Liver (tissue), 9 donors: ENCODE data around the gene NBEAL2. TPM values are rescaled to one million over a fixed set of nuclear protein-coding genes. Genes with fewer than 3 reads are reported as not detected.

Experiments
- DNase-seq: peaks from one replicate; pipeline ENCODE4 v3.0.0-alpha.2; 2017; ENCODE audit warnings: low spot score
- H3K27ac ChIP-seq, 2 donors: one replicate each; pipeline ENCODE4 v1.7.0; 2013; ENCODE audit warnings: inconsistent platforms in 2 of 2, low read length in 2 of 2, control low read depth in 1 of 2, low read depth in 1 of 2, mild to moderate bottlenecking in 1 of 2
- H3K27me3 ChIP-seq, 4 donors: one replicate each; pipeline versions ENCODE4 v1.6.1 to v1.7.0; 2013; ENCODE audit warnings: low read length in 3 of 4, inconsistent platforms in 1 of 4, mild to moderate bottlenecking in 1 of 4, moderate library complexity in 1 of 4; ENCODE audit not compliant: control insufficient read depth in 4 of 4, insufficient read depth in 4 of 4
- H3K36me3 ChIP-seq, 4 donors: one replicate each; pipeline versions ENCODE4 v1.6.1 to v1.7.0; 2013; ENCODE audit warnings: low read length in 3 of 4, mild to moderate bottlenecking in 3 of 4, low read depth in 1 of 4, moderate library complexity in 1 of 4; ENCODE audit not compliant: control insufficient read depth in 4 of 4, insufficient read depth in 3 of 4
- H3K4me1 ChIP-seq, 4 donors: one replicate each; pipeline versions ENCODE4 v1.6.1 to v1.7.0; 2013; ENCODE audit warnings: low read length in 3 of 4, mild to moderate bottlenecking in 3 of 4, moderate library complexity in 1 of 4; ENCODE audit not compliant: control insufficient read depth in 4 of 4, insufficient read depth in 4 of 4
- H3K4me3 ChIP-seq, 3 donors: one replicate each; pipeline versions ENCODE4 v1.6.1 to v1.7.0; 2013; ENCODE audit warnings: low read length in 3 of 3, control low read depth in 1 of 3, low read depth in 1 of 3, mild to moderate bottlenecking in 1 of 3
- H3K9ac ChIP-seq, 2 donors: one replicate each; pipeline ENCODE4 v1.7.0; 2013; ENCODE audit warnings: low read length in 2 of 2, mild to moderate bottlenecking in 2 of 2, moderate library complexity in 2 of 2, control low read depth in 1 of 2, low read depth in 1 of 2
- H3K9me3 ChIP-seq, 4 donors: one replicate each; pipeline versions ENCODE4 v1.6.1 to v1.7.0; 2013; ENCODE audit warnings: low read length in 3 of 4; ENCODE audit not compliant: control insufficient read depth in 4 of 4
- EGR1 ChIP-seq, 2 donors: IDR thresholded peaks; 2 replicates each; pipeline ENCODE4 v1.6.1; 2016 to 2018; ENCODE audit warnings: antibody characterized with exemption in 2 of 2, low read depth in 2 of 2
- FOXA1 ChIP-seq: IDR thresholded peaks from 2 replicates; pipeline ENCODE4 v1.6.1; 2016; ENCODE audit warnings: antibody characterized with exemption
- FOXA2 ChIP-seq: IDR thresholded peaks from 2 replicates; pipeline ENCODE4 v1.6.1; 2016; ENCODE audit warnings: antibody characterized with exemption
- GABPA ChIP-seq, 2 donors: IDR thresholded peaks in 1 of 2; conservative IDR thresholded peaks in 1 of 2; 2 replicates each; pipeline ENCODE4 v1.6.1; 2016; ENCODE audit warnings: antibody characterized with exemption in 2 of 2, mild to moderate bottlenecking in 1 of 2, moderate library complexity in 1 of 2
- HNF4A ChIP-seq, 2 donors: conservative IDR thresholded peaks; 2 replicates each; pipeline ENCODE4 v1.6.1; 2016; ENCODE audit warnings: antibody characterized with exemption in 2 of 2, mild to moderate bottlenecking in 2 of 2
- HNF4G ChIP-seq: IDR thresholded peaks from 2 replicates; pipeline ENCODE4 v1.6.1; 2016; ENCODE audit warnings: antibody characterized with exemption
- JUND ChIP-seq, 2 donors: IDR thresholded peaks; 2 replicates each; pipeline ENCODE4 v1.6.1; 2016; ENCODE audit warnings: antibody characterized with exemption in 2 of 2
- NR2F2 ChIP-seq: IDR thresholded peaks from 2 replicates; pipeline ENCODE4 v1.6.1; 2016; ENCODE audit warnings: antibody characterized with exemption
- RAD21 ChIP-seq, 2 donors: IDR thresholded peaks; 2 replicates each; pipeline ENCODE4 v1.6.1; 2016; ENCODE audit warnings: antibody characterized with exemption in 2 of 2, mild to moderate bottlenecking in 2 of 2
- RXRA ChIP-seq, 2 donors: IDR thresholded peaks; 2 replicates each; pipeline ENCODE4 v1.6.1; 2017 to 2018; ENCODE audit warnings: antibody characterized with exemption in 2 of 2, mild to moderate bottlenecking in 1 of 2
- SP1 ChIP-seq: IDR thresholded peaks from 2 replicates; pipeline ENCODE4 v1.6.1; 2018; ENCODE audit warnings: antibody characterized with exemption, mild to moderate bottlenecking
- TAF1 ChIP-seq: conservative IDR thresholded peaks from 2 replicates; pipeline ENCODE4 v1.6.1; 2016; ENCODE audit warnings: antibody characterized with exemption, mild to moderate bottlenecking
- YY1 ChIP-seq: IDR thresholded peaks from 2 replicates; pipeline ENCODE4 v1.6.1; 2016; ENCODE audit warnings: antibody characterized with exemption, mild to moderate bottlenecking
- WGBS: extraction: QIAGEN DNeasy Blood & Tissue Kit; methylation state at CpG from one replicate; pipeline ENCODE4 v1.1.7; 2013; 5-methylcytosine and 5-hydroxymethylcytosine counted together
- polyA plus RNA-seq, 2 donors: library from polyadenylated mRNA; stranded (reverse) in 1 of 2; unstranded in 1 of 2; fragments of 200-250 nt in 1 of 2; fragments of >200 nt in 1 of 2; fragmentation: Nextera tagmentation in 1 of 2; extraction: Ambion mirVana in 1 of 2; gene quantifications; one replicate each; pipeline versions ENCODE4 v1.2.1 to v1.2.3, GENCODE V29; 2013 to 2015
- total RNA-seq, 2 donors: library from RNA; depleted of rRNA; stranded (reverse); fragments of >200 nt; gene quantifications; one replicate each; pipeline ENCODE4 v1.2.3, GENCODE V29; 2014
- TF ChIP-seq, protein P1 (sequence below): IDR thresholded peaks from 2 replicates; pipeline ENCODE4 v1.6.1; 2016; ENCODE audit warnings: antibody characterized with exemption
- TF ChIP-seq, protein P2 (sequence below): IDR thresholded peaks from 2 replicates; pipeline ENCODE4 v1.6.1; 2016; ENCODE audit warnings: antibody characterized with exemption
- TF ChIP-seq, protein P3 (sequence below): IDR thresholded peaks from 2 replicates; pipeline ENCODE4 v1.6.1; 2016; ENCODE audit warnings: antibody characterized with exemption
- TF ChIP-seq, protein P4 (sequence below): fragments of 150-350 bp; IDR thresholded peaks from 2 replicates; pipeline ENCODE4 v1.5.1; 2017; ENCODE audit warnings: improper control_type of control experiment, low read depth, low read length; ENCODE audit not compliant: missing input control
- TF ChIP-seq, protein P5 (sequence below): IDR thresholded peaks from 2 replicates; pipeline ENCODE4 v1.6.1; 2016; ENCODE audit warnings: antibody characterized with exemption, mild to moderate bottlenecking
- donor health status: healthy.
- donor health status: healthy.
- donor health status: healthy.
- donor health status: healthy.
- donor health status: healthy.

The NBEAL2 gene
- total and polyA plus RNA-seq, 4 donors = 2.0 to 20.7 (median 7.6) TPM

DNA sequence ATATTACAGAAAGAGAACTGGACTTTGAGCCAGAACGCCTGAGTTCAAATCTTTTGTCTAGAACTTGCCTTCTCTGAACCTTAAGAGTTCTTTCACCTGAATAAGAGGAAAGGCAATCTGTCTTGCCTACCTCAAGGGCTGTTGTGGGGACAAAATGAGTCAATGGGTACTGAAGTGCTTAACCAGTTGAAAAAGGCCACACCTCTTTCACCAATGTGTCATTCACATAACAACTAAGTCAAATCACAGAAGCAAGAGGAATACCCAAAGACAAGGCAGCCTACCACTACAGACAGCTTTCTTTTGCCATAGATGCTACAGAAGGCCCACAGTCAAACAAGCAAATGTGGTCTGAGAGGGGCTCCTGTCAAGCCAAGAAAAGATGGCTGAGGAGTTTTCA, 39.7 kb downstream of the NBEAL2 start:
- Histone ChIP-seq H3K9me3 (no peaks in the 10 kb centered on the region), H3K4me1 (peaks cover 0 to 34% (median 23%) of the 10 kb centered on the region in 4 donors), H3K9ac (no peak overlapping the region), H3K27me3 (no peaks in the 10 kb centered on the region), H3K36me3 (peaks cover 3 to 23% (median 8%) of the 10 kb centered on the region in 4 donors), H3K4me3 (no peak overlapping the region), H3K27ac (no peak overlapping the region)
- no peak for DNase-seq
- TF ChIP-seq YY1 = no peak
- TF ChIP-seq SP1 = no peak
- TF ChIP-seq, protein P1, sequence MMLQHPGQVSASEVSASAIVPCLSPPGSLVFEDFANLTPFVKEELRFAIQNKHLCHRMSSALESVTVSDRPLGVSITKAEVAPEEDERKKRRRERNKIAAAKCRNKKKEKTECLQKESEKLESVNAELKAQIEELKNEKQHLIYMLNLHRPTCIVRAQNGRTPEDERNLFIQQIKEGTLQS = no peak
- no peak for TF ChIP-seq FOXA2
- no peak for TF ChIP-seq FOXA1
- no peak for TF ChIP-seq RXRA (IDR thresholded peaks at IDR 0.05)
- TF ChIP-seq, protein P2, sequence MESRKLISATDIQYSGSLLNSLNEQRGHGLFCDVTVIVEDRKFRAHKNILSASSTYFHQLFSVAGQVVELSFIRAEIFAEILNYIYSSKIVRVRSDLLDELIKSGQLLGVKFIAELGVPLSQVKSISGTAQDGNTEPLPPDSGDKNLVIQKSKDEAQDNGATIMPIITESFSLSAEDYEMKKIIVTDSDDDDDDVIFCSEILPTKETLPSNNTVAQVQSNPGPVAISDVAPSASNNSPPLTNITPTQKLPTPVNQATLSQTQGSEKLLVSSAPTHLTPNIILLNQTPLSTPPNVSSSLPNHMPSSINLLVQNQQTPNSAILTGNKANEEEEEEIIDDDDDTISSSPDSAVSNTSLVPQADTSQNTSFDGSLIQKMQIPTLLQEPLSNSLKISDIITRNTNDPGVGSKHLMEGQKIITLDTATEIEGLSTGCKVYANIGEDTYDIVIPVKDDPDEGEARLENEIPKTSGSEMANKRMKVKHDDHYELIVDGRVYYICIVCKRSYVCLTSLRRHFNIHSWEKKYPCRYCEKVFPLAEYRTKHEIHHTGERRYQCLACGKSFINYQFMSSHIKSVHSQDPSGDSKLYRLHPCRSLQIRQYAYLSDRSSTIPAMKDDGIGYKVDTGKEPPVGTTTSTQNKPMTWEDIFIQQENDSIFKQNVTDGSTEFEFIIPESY = no peak
- no peak for TF ChIP-seq JUND (IDR thresholded peaks at IDR 0.05)
- no peak for TF ChIP-seq GABPA (IDR thresholded peaks at IDR 0.05 in 1 of 2, conservative IDR thresholded peaks at IDR 0.05 in 1 of 2)
- no peak for TF ChIP-seq EGR1 (IDR thresholded peaks at IDR 0.05; ENCODE audit: low read depth in 2 of 2)
- TF ChIP-seq HNF4A (conservative IDR thresholded peaks at IDR 0.05) = no peak
- TF ChIP-seq TAF1 = no peak
- TF ChIP-seq, protein P3, sequence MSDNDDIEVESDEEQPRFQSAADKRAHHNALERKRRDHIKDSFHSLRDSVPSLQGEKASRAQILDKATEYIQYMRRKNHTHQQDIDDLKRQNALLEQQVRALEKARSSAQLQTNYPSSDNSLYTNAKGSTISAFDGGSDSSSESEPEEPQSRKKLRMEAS = no peak
- TF ChIP-seq, protein P4, sequence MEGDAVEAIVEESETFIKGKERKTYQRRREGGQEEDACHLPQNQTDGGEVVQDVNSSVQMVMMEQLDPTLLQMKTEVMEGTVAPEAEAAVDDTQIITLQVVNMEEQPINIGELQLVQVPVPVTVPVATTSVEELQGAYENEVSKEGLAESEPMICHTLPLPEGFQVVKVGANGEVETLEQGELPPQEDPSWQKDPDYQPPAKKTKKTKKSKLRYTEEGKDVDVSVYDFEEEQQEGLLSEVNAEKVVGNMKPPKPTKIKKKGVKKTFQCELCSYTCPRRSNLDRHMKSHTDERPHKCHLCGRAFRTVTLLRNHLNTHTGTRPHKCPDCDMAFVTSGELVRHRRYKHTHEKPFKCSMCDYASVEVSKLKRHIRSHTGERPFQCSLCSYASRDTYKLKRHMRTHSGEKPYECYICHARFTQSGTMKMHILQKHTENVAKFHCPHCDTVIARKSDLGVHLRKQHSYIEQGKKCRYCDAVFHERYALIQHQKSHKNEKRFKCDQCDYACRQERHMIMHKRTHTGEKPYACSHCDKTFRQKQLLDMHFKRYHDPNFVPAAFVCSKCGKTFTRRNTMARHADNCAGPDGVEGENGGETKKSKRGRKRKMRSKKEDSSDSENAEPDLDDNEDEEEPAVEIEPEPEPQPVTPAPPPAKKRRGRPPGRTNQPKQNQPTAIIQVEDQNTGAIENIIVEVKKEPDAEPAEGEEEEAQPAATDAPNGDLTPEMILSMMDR = no peak
- no peak for TF ChIP-seq NR2F2
- TF ChIP-seq, protein P5, sequence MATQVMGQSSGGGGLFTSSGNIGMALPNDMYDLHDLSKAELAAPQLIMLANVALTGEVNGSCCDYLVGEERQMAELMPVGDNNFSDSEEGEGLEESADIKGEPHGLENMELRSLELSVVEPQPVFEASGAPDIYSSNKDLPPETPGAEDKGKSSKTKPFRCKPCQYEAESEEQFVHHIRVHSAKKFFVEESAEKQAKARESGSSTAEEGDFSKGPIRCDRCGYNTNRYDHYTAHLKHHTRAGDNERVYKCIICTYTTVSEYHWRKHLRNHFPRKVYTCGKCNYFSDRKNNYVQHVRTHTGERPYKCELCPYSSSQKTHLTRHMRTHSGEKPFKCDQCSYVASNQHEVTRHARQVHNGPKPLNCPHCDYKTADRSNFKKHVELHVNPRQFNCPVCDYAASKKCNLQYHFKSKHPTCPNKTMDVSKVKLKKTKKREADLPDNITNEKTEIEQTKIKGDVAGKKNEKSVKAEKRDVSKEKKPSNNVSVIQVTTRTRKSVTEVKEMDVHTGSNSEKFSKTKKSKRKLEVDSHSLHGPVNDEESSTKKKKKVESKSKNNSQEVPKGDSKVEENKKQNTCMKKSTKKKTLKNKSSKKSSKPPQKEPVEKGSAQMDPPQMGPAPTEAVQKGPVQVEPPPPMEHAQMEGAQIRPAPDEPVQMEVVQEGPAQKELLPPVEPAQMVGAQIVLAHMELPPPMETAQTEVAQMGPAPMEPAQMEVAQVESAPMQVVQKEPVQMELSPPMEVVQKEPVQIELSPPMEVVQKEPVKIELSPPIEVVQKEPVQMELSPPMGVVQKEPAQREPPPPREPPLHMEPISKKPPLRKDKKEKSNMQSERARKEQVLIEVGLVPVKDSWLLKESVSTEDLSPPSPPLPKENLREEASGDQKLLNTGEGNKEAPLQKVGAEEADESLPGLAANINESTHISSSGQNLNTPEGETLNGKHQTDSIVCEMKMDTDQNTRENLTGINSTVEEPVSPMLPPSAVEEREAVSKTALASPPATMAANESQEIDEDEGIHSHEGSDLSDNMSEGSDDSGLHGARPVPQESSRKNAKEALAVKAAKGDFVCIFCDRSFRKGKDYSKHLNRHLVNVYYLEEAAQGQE = no peak
- TF ChIP-seq RAD21 (IDR thresholded peaks at IDR 0.05) = no peak
- no peak for TF ChIP-seq HNF4G
- 90% methylated on average over 1 of the region's 1 CpG for WGBS
